ENCODE results near the gene NCKAP5.

Gene NCKAP5

DNA sequence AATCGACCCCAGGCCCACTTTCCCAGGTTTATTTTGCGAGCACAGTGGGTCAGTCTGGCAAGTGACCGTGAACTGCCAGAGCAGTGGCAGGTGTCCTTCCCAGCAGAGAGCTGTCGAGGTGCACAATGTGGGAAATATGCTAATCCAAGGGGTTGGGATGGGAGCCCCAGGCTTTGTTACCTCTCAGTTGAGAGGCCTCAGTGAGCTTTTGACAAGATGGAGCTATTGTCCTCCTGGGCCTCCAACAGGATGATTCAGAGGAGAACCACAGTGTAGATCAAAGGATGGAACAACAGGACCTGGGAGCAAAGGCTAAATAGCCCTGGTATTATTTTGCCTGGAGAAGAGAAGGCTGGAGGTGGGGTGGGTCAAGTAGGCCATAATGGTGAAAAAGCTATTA is 150.8 kb downstream of the NCKAP5 start:
- DNase-seq = no peak

DNA sequence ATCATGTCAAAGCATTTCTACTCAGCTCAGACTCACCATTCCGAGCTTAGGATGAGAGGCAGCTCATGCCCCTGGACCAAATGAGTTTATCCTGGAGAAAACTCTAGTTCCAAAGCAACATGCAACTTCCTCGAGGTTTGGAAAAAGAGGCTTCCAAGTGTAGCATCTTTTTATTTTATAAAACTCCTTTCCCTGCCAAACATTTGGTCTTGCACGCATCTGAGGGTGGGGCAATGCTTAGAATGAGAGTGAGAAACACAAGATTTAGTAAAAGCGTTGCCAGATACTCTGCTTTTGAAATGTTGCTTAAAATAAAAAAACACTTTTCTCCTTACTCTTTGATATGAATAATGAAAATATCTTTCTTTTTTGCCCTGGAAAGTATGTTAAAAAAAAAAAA is 151.5 kb downstream of the NCKAP5 start:
- DNase-seq = no peak

DNA sequence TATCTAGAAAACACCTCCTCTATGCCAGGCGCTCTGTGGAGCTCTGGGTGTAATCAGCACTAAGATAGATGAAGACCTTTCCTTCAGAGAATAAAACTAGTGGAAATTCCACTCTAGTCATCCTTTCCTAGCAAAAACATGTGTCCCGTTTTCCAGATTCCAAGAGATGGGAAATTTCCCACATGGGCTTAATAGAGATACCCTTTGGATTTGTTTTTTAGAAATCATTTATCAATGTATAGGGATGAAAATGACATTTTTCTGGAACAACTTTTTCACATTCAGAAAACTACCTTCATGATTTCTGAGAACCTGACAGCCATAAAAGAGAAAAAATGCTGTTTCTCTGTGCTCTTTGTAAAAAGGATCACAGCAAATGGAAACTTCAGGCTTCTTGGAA is 152.1 kb downstream of the NCKAP5 start:
- DNase-seq = no peak

DNA sequence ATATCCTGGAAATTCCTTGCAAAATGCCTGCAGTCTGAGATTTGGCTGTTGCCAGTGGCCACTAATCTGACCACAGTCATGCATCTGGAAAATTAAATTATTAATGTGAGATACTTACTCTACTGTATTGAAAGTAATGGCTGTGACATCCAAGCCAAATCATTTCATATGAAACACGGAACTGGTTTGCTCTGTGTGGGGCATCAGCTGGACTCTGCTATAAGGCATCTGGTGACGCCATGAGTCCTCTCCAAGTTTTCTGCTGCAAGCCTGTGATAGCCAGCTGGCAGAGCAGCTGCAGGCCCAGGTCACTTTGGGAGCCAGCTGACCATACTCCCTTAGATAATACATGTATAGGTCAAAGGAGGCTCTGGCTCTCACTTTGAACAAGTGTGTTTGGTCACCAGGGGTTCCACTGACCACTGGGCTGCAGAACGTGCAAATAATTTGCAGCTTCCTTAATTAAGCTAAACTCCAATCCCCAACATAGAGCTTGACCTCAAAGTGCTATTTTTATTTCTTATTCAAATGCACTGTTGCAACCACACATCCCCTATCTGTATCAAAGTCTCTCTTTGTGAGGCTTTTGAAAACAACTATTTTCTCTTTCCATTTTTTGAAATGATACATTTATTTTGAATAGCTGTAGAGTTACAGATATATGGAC is 152.9 kb downstream of the NCKAP5 start:
- no peak for DNase-seq

DNA sequence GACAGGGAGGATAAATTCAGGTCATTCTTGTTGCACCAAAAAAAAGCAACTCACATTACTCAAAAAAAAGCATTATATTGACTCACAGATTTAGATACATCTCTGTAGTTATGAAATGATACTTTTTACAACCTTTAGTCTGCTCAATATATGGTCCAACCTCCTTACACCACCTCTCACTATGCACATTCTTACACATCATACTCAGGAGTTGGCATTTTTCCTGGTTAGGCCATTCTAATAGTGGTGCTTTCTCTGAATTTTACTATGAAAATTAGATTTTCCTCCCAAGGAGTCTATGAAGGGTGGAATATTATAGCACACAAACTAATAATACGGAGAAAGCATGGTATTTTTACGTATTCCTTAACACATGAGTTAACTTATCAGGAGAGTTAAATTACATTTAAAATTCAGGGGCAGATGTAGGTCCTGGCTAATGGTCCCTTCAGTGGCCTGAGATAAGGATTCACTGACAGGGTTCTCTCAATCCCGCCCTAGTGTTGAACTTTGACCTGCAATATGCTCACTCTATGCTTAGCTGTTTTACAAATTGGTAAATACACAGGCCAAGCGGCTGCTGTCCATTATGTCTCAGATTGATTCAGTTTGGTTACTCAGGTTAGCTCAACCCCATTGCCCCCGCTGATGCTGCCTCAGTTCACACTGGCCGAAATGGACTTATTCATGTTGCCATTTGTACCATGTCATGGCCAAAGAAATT is 153.6 kb downstream of the NCKAP5 start:
- no peak for DNase-seq

DNA sequence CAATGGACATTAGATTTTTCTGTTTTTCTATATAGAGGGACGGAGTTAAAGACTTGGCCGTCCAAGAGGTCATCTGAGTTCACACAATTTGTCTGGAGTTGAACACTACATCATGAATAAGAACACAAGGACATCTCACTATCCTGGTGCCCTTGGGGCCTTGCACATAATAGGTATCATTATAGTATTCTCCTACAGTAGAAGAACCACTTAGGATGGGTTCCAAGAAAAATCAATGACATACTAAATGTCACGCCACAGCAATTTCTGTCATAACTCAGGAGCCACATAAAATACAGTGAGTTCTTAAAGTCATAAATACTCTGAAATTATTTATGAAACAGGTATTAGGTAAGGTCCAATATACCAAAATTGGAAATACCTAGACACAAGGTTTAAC is 154.4 kb downstream of the NCKAP5 start:
- DNase-seq = no peak

DNA sequence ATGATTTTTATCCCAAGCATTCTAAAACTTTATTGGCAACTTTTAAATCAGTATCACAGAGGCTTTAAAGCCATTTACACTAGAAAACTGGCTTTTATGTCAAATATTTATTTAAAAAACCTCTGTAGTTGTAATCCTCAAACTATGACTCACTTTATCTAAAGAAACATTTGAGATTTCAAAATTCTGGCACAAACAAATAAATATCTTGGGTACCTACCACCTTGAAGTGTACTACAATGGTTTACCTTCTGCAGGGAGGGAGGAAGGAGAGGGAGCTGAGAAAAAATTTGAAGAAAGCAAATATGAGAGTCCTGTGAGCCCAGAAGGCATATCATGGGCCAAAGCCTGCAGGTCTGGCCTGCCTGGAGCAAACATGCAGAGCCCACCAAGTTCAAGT is 155.6 kb downstream of the NCKAP5 start:
- DNase-seq = no peak

DNA sequence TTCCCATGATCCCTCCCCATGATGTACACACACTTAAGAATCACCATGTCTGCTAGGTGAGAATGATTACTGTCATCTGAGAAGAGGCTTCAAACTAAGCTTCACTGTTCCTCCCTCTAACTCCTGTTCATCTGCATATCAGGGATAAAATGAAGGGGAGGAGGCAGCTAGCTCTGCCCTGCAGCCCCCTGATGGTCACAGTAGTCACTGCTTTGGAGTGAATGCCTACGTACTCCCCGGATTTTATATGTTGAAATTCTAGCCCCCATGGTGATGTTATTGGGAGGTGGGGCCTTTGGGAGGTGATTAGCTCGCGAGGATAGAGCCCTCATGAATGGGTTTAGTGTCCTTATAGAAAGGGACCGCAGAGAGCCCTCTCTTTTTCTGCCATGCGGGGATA is 156.4 kb downstream of the NCKAP5 start:
- DNase-seq = no peak

DNA sequence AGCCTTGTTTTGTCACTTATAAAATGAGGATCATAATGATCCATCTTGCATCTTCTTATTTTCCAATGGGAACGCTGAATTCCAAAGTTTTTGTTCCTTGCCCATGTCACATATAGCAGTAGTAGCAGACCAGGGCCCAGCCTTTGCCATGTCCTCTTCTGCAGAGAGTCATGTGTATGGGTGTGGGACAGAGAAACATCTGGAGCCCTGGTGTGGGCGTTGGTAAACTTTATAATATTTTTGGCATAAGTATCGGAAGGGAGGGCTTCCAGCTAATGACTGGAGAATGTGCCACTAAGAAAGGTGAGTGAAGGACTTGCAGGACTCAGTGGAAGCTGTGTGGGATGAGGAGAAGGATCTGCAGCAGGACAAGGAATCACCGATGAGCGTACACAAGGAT is 157.2 kb downstream of the NCKAP5 start:
- no peak for DNase-seq

DNA sequence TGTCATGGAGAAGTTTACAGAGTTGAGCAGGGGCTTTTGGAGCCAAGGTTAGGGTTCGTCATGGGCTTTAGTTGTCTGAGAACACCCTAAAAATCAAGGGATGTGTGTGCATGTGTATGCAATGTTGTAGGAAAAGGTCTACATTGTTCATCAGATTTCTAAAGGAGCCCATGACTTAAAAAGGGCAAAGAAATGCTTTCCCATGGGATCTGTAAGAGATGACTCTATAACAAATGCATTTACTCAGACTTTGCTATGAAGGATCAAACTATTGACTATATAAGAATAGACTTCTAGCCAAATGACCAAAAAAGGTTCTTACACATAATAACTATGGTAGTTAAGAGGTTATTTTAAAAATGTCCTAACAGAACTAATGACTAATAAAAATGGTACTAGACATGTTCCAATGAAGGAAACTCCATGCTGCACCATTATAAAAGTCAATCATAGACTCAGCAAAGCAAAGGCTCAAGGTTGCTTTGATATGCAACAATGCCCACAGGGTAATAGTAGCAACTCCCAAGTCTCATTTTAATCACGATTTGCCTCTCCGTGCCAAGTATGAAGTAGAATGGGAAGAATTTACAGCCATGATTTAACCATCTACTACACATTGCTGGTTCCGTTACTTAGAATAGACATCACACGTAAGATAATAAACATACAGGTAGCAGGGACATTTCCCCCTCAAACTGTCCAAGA is 158.5 kb downstream of the NCKAP5 start:
- no peak for DNase-seq

DNA sequence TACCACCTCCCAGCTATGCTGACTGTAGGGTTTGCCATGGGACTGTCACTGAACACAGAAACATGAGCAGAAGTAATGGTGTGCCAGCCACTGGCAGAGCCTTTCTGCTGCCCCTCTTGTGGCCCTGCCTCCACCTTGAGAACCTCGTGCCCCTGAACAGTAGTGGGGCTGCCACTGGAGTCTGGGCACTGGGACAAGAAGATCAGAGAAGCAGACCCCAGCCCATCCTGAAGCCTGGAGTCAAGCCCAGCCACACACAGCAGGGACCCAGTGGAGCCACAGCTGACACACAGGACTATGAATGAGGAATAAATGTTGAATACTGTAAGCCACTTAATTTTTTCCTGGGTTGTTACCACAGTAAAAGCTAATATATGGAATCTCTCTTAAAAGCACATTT is 159.6 kb downstream of the NCKAP5 start:
- DNase-seq = no peak

DNA sequence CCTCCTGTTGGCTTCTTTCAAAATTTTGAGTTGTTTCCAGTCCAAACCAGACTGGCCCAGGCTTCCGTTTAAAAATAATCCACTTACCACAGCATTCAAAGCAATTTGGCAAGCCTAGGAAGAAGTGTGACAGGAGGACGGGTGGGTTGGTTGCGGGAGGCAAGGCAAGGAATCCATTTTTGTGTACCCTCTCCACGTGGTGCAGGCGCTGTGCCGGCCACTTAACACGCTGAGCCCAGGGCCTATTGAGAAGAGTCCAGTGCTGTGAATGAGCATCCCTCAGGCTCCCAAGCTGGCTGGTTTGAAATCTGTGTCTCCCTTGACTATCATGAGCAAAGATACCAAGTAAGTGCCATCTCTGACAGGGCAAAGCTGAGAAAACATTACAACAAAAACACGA is 160.9 kb downstream of the NCKAP5 start:
- no peak for DNase-seq

DNA sequence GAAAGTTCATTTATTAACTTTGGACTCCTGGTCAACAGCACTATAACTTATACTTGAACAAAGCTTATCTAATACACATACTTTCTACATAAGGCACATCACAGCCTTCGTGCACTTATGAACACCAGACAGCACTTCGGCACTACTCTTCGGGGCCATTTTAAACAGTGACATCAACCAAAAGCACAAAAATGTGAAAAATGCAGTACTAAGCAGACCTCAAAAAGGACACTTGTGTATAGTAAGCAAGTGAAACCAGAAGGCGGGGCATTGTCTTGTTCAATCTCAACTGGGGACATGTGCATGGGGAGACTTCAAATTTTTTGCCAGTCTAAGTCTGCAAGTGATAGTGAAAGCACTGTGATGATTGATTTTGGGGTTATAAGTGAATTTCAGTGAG is 163.0 kb downstream of the NCKAP5 start:
- DNase-seq = no peak

DNA sequence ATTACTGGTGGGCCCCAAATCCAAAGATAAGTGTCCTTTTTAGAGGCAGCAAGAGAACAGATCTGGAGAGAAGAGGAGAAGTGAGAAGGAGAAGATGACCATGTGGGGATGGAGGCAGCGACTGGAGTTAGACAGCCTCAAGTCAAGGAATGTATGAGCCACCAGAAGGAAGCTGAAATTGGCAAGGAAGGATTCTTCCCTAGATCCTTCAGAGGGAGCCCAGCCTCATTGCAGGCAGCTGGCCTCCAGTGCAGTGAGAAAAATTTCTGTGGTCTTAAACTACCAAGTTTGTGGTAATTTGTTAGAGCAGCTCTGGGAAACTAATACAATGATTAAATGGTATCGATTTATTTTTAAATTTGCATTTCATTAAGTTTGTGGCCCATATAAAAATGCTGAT is 167.9 kb downstream of the NCKAP5 start:
- DNase-seq = no peak

DNA sequence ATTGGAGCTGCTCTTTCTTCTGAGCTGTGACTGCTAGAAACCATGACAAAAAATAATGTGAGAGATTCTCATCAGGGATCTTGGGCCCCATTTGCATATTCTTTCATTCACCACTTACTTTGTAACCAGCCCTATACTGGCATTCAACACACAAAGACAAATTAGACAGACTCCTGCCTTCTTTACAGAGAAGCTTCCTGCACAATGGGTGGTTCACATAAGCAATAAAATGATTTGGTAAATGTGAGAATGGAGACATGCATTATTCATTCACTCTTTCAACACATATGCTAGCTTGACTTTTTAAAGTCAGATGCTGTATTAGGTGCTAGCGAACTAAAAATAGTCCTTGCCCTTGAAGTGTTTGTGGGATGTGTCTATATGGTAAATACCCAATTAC is 174.4 kb downstream of the NCKAP5 start:
- no peak for DNase-seq

DNA sequence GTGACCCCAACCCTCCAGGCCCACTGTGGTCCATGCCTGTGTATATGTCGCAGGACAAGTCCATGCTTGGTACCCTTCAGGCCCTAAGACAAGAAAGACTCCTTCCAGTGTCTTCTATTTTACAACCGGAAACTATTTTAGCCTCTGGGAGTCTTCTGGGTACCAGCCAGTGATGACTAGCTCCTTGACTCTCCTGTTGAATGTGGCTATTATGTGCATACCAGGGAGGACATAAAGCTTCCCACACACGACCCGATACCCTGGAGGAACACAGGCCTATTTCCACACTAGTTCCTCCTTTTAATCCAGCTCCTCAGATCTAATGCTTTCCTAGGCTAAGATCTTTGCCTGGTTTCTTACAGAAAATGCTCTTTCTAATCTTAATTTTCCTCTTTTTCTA is 178.1 kb downstream of the NCKAP5 start:
- no peak for DNase-seq

DNA sequence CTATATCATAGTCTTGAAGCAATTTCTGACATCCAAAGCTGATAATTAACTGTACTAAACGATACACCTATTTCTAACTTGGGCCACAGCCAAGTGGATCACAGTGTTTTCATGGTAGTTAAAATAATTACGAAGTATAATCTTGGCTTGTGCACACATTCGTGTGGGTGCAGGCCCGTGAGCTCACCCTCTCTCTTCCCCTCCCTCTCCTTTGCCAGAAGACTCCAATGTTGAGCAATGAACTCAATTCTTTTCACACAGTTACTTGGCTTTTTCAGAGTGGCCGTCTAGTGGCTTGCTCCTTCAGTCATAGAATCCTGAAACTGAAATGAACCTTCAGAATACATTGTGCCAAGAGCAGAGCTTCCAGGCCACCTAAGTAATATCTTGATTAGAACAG is 178.7 kb downstream of the NCKAP5 start:
- DNase-seq = no peak

DNA sequence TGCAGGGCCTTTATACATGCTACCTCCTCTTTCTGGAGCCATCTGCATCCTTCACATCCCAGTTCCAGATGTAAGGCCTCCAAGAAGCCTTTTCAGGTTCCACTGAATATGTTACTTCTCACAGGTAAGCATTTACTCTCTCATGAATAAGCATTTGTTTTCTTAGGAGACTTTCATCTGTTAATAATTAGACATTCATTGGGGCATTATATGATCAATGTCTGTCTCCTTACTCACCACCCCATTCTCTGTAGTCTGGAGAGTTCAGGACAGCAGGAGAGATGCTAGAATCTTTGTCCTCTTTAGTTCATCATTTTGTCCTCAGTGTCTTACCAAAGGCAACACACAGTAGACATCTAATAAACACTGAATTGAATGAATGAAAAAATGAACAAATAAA is 185.7 kb downstream of the NCKAP5 start:
- DNase-seq = no peak

DNA sequence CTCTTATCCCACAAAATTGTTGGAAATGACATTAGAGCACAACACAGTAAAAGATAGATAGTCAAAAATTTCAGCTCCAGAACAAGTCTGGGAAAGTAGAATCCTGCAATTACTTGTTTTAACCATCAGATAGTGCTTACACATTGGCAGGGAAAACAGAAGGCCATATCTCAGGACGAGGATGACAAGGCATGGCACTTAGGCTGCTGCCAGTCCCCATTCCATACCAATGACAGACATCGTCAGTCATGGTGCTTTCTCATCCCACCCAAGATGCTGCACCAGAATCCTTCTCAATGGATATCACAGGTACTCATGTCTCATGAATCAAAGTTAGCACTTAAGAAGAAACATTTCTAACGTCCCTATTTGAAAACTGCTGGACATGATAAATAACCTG is 187.3 kb downstream of the NCKAP5 start:
- no peak for DNase-seq

DNA sequence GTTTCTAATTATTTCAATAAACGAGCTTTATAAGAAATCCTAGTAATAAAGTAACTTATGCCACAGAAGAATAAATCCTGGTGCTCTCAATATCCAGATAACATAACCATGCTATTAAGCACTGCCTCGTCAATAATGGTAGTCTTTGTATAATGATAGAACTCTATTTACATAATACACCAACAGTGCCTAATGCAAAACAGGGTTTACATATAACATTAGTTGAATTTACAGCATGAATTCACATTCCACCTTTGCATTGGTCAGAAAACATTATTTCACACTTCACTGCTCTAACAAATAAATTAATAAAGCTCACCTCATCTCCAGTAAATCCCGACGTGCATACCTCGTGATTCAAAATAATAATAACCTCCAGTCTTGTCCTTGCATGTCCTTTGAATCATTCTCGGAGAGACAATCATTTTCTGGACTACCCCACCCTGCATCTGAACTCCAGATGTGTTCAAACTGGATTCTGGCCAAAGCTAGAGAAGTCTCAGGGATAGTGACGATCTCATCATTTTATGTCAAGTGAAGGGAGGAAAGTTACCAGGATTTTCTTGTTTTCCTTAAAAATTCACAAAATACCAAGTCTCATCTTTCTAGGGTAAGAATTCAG is 189.2 kb downstream of the NCKAP5 start:
- DNase-seq = no peak

DNA sequence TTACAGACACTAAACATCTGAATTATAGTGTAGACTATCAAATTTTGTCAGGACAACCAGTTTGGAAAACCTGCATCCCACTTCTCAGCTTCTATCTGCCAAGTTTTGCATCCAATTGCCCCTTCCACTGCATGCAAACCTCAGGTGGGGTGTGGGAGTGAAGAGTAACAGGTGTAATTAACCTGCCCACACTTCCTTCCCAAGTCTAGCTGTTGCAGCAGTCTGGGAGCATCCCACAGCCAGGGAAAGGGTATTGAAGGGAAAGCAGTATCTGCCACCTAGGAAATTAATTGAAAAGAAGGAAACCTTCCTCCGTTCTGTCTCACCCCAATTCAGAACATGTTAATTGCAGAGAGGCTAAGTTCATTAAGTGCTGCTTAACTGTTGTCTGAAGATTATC is 189.9 kb downstream of the NCKAP5 start:
- no peak for DNase-seq

DNA sequence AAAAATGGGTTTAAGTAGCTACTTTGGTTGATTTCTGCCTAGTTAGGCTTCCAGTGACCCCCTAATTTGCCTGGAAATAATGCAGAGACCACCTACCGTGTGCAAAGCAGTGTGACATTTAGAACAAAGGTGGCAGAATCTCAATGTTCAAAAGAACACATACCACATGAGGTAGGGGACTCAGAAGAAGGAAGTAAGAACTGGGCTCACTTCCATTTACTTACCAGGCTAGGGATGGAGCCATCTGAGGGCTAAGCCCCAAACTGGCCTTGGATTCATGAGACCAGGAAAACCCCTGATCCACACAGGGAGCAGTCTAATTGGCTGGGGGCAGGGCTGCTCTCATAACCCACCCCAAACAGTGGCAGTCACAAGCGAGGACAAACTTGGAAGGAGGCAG is 190.7 kb downstream of the NCKAP5 start:
- no peak for DNase-seq

DNA sequence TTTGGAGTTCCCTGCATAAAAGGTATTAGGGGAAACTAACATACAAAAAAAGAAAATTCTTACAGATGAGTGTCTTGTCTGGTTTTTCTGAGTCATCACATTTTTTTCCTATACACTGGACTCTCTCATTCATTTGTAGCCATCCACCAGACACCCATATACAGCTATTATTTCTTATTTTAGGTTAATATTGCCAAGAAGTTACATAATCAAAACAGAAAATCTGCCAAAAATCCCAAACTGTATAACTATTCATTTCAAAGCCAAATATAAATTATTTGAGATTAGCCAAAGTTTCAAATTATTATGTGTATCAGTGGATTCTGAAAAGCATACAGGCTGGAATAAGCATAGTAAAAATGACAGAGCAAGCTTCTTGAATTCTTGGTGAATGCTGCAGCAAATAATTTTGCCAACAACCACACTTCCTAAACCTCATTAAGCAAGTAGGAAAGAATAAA is 191.2 kb downstream of the NCKAP5 start:
- DNase-seq = no peak

DNA sequence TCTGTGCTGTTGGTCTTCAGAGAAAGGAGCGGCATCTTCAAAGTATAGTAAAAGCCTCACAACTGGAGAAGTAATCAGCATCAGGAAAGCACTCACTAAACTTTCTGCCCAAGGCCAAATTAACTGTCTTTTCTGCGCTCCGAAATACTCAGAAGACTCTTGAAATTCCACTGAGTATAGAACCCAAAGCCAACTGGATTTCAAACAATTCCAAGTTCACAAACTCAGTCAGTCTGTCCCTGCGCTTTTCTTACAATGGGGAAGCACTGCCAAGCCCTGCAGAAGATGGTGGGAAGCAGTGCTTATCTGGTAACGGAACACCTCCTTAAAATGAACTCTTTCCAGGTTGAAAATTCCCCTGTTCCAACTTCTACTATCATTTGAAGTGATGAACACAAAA is 193.5 kb downstream of the NCKAP5 start:
- DNase-seq = no peak

All from activated gamma-delta T cell treated with Interleukin-2 at 50 U/mL for 16 hours (primary cell).